ENCODE measurements around the gene IL4I1.
A peak's percentile ranks its signal among the peaks of the same experiment; 100 is the strongest.

GRCh38 chr19:49933643-49934042 is 37.0 kb upstream of the IL4I1 start:
- no peak; the same call in none of the 2 replicates for TF ChIP-seq POLR2AphosphoS5 (IDR thresholded peaks at IDR 0.05; ENCODE audit: low read depth, low read length)
- TF ChIP-seq POLR2A (IDR thresholded peaks at IDR 0.05; ENCODE audit: low read depth, low read length), result peak; percentile 69
- no peak for TF ChIP-seq TAF1 (IDR thresholded peaks at IDR 0.05; ENCODE audit: low read depth, low read length)
- no peak for TF ChIP-seq SPI1 (IDR thresholded peaks at IDR 0.05; ENCODE audit: low read depth, low read length)
- peak; percentile 9; the same call in 1 of the 2 replicates for TF ChIP-seq POU2F2 (IDR thresholded peaks at IDR 0.05; ENCODE audit: low read depth, low read length)
- TF ChIP-seq PAX5 (IDR thresholded peaks at IDR 0.05; ENCODE audit: insufficient read depth, low read length, severe bottlenecking), result no peak
